Measurements from ENCODE around the gene ADCY9.

ADCY9 gene

DNA sequence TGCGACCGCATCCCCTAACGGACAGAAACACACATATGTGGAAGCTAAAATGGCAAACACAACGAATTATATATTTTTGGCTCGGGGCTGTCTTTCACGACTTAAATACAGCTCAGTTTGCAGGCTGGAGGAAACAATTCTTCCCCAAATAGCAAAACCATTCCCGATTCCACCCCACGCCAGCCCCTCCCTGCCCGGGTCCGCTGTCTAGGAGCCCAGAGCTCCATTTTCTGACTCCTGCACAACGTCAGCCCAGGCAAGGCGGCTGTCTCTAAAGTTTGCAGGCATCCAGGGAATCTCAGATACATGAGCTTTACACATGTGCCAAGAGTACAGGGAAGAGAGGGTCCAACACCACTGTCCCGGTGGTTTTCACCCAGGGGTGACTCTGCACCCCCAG is 110.5 kb downstream of the ADCY9 start:
- TF ChIP-seq JUND (IDR thresholded peaks at IDR 0.05; ENCODE audit: low read depth), result no peak
- DNase-seq (ENCODE audit: low read depth in 1 of 2, low spot score in 1 of 2), result no peak
- in situ Hi-C loops (cut with HindIII; ENCODE audit: low pct_unique_long_range_greater_than_20kb, low sequenced_read_pairs), result no loop called here

GRCh38 chr16:4005281-4005680 is 111.0 kb downstream of the ADCY9 start:
- no peak for DNase-seq (ENCODE audit: low read depth in 1 of 2, low spot score in 1 of 2)
- TF ChIP-seq JUND (IDR thresholded peaks at IDR 0.05; ENCODE audit: low read depth), result no peak
- in situ Hi-C loops (cut with HindIII; ENCODE audit: low pct_unique_long_range_greater_than_20kb, low sequenced_read_pairs), result no loop called here

- TF ChIP-seq JUND (IDR thresholded peaks at IDR 0.05; ENCODE audit: low read depth), result no peak
- DNase-seq (ENCODE audit: low read depth in 1 of 2, low spot score in 1 of 2), result no peak
- in situ Hi-C loops (cut with HindIII; ENCODE audit: low pct_unique_long_range_greater_than_20kb, low sequenced_read_pairs), result no loop called here
Observed at GRCh38 chr16:4004206-4004605, 112.0 kb downstream of the ADCY9 start.

DNA sequence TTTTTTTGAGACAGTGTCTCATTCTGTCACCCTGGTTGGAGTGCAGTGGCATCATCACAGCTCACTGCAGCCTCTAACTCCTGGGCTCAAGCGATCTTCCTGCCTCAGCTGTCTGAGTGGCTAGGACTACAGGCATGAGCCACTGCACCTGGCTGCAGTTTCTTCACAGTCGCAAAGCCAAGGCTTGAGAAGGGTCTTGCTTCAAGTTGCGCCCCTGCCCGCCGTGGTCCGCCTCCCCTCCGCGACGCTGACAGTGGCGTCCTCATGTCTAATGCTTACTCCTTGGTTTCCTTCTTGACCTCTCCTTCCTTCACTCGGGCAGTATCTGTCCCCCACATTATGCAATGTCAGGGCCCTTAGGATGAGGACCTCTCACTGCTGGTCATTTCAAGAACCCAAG is 112.7 kb downstream of the ADCY9 start:
- in situ Hi-C loops (cut with HindIII; ENCODE audit: low pct_unique_long_range_greater_than_20kb, low sequenced_read_pairs), result no loop called here
- DNase-seq (ENCODE audit: low read depth in 1 of 2, low spot score in 1 of 2), result no peak
- TF ChIP-seq JUND (IDR thresholded peaks at IDR 0.05; ENCODE audit: low read depth), result no peak

GRCh38 chr16:4003166-4003565 is 113.1 kb downstream of the ADCY9 start:
- TF ChIP-seq JUND (IDR thresholded peaks at IDR 0.05; ENCODE audit: low read depth), result no peak
- no peak for DNase-seq (ENCODE audit: low read depth in 1 of 2, low spot score in 1 of 2)
- in situ Hi-C loops (cut with HindIII; ENCODE audit: low pct_unique_long_range_greater_than_20kb, low sequenced_read_pairs), result no loop called here

GRCh38 chr16:4002121-4002520 is 114.1 kb downstream of the ADCY9 start:
- no peak for DNase-seq (ENCODE audit: low read depth in 1 of 2, low spot score in 1 of 2)
- in situ Hi-C loops (cut with HindIII; ENCODE audit: low pct_unique_long_range_greater_than_20kb, low sequenced_read_pairs), result no loop called here
- TF ChIP-seq JUND (IDR thresholded peaks at IDR 0.05; ENCODE audit: low read depth), result no peak

- TF ChIP-seq JUND (IDR thresholded peaks at IDR 0.05; ENCODE audit: low read depth), result no peak
- no peak for DNase-seq (ENCODE audit: low read depth in 1 of 2, low spot score in 1 of 2)
- in situ Hi-C loops (cut with HindIII; ENCODE audit: low pct_unique_long_range_greater_than_20kb, low sequenced_read_pairs), result no loop called here
Observed at GRCh38 chr16:3999479-4000325, 116.5 kb downstream of the ADCY9 start.

DNA sequence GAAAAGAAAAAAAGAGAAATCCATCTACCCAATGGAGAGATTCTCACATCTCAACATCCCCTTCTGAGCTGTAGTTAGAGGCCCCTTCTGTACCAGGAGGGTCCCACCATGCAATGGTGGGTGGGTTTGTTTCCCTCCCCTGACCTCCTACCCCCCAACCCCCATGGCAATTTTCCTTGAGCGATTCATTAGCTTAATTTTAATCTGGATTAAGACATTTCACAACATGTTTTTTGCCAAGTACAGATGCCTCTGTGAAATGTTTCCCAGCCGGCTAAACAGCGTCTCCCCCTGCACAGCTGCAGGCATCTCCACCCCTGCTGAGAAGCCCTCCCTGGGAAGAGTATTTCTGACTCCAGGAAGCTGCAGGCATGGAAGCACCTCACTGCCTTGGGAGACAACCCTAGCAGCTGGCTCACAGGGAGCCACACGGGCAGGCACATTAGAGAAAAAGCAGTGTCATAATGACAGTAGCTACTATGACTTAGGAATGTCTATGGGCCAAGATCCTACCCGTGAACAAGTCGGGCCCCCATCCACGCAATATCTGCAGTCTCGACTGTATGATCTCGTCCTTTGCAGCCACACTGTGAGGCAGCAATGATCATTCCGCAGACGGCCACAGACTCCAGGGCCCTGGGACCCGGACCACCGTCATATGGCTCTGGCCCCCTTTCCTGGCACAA is 117.3 kb downstream of the ADCY9 start:
- DNase-seq (ENCODE audit: low read depth in 1 of 2, low spot score in 1 of 2), result no peak
- no peak for TF ChIP-seq JUND (IDR thresholded peaks at IDR 0.05; ENCODE audit: low read depth)
- in situ Hi-C loops (cut with HindIII; ENCODE audit: low pct_unique_long_range_greater_than_20kb, low sequenced_read_pairs), result no loop called here

DNA sequence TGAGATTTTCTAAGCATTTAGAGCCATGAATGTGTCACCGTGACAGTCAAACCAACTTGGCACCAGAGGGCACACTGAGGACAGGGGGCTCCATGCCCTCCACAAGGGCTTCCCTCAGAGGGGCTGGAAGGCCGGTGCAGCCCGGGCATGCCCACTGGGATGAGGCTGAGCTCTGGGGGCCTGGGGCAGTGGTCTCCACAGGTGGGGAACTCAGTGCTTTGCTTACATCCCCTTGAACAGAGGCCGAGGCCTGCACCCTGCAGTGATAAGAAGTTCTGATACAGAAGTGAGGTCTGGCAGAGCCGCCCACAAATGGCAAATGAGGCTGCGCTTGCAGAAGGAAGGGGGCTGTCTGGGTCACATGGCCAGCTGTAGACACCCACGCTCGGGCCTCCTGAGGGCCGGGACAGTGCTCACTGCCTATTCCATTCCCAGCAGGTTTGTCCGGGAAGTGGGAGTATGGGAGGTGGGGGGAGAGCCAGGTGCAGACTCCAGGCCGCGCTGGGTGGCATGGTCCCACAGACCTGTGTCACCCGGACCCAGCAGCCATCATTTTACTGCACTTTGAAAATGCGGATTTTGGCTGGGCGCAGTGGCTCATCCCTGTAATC is 118.9 kb downstream of the ADCY9 start:
- no peak for TF ChIP-seq JUND (IDR thresholded peaks at IDR 0.05; ENCODE audit: low read depth)
- in situ Hi-C loops (cut with HindIII; ENCODE audit: low pct_unique_long_range_greater_than_20kb, low sequenced_read_pairs), result no loop called here
- DNase-seq (ENCODE audit: low read depth in 1 of 2, low spot score in 1 of 2), result no peak

- no peak for DNase-seq (ENCODE audit: low read depth in 1 of 2, low spot score in 1 of 2)
- in situ Hi-C loops (cut with HindIII; ENCODE audit: low pct_unique_long_range_greater_than_20kb, low sequenced_read_pairs), result no loop called here
- no peak for TF ChIP-seq JUND (IDR thresholded peaks at IDR 0.05; ENCODE audit: low read depth)
Observed at GRCh38 chr16:3995001-3995400, 121.2 kb downstream of the ADCY9 start.

DNA sequence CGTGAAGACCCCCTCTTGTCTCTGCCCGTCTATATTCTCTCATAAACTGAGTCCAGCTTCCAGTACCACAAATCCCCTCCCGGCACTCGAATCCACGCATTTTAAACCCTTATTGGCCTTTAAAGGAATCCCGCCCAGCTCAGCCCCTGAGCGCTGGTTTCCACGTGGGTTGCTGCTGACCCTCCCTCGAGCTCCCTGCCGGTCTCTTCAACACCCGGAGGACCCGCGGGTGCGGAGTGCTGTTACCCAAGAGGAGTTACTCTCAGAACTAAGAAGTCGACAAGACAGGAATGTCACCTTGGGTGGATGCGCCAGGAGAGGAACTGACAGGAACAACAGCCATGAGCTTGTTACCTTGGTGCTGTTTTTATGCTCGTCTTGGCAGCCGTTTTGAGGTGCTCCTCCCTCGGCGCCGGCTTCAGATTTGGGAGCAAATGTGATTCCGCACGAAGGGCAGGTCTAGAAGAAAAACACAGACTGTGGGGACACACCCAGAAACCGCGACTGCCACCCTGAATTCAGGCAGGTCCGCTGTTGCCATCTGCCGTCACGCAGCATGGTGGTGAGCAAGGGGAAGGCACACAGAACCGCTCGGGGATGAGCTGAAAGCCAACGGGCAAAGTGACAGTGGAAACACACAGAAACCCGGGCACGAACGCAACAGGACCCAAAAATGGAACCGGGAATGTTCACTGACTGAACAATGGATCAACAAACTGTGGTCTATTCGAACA is 123.0 kb downstream of the ADCY9 start:
- in situ Hi-C loops (cut with HindIII; ENCODE audit: low pct_unique_long_range_greater_than_20kb, low sequenced_read_pairs), result no loop called here
- no peak for TF ChIP-seq JUND (IDR thresholded peaks at IDR 0.05; ENCODE audit: low read depth)
- DNase-seq (ENCODE audit: low read depth in 1 of 2, low spot score in 1 of 2), result no peak

GRCh38 chr16:3992297-3993051 is 123.8 kb downstream of the ADCY9 start:
- DNase-seq (ENCODE audit: low read depth in 1 of 2, low spot score in 1 of 2), result no peak
- in situ Hi-C loops (cut with HindIII; ENCODE audit: low pct_unique_long_range_greater_than_20kb, low sequenced_read_pairs), result no loop called here
- no peak for TF ChIP-seq JUND (IDR thresholded peaks at IDR 0.05; ENCODE audit: low read depth)
